Heart right ventricle (tissue), 16 donors: ENCODE results near the gene SERPINH1. TPM values are rescaled to one million over a fixed set of nuclear protein-coding genes. Genes with fewer than 3 reads are reported as not detected.

Source experiments
- ATAC-seq, 8 donors: fragments of 200-7000 bp; cut with Tn5 transposase; one replicate each; pipeline ENCODE4 v1.9.1; 2020; ENCODE audit warnings: mild to moderate bottlenecking in 8 of 8, moderate library complexity in 8 of 8, moderate number of reproducible peaks in 1 of 8
- DNase-seq, 2 donors: peaks; one replicate each; pipeline ENCODE4 v3.0.0-alpha.2; 2020
- H3K27ac ChIP-seq, 10 donors: fragments of 200-600 bp; sonication (generic) in 2 of 10; one replicate each; pipeline versions ENCODE4 v1.5.0 to v1.8.0; 2020 to 2022; ENCODE audit warnings: mild to moderate bottlenecking in 3 of 10
- H3K27me3 ChIP-seq, 7 donors: fragments of 200-600 bp; one replicate each; pipeline ENCODE4 v1.8.0; 2021 to 2022; ENCODE audit warnings: mild to moderate bottlenecking in 2 of 7
- H3K36me3 ChIP-seq, 9 donors: fragments of 200-600 bp; sonication (generic) in 1 of 9; one replicate each; pipeline versions ENCODE4 v1.5.0 to v1.8.0; 2020 to 2022; ENCODE audit warnings: mild to moderate bottlenecking in 2 of 9
- H3K4me1 ChIP-seq, 9 donors: fragments of 200-600 bp; sonication (generic) in 1 of 9; one replicate each; pipeline versions ENCODE4 v1.5.0 to v1.8.0; 2020 to 2022; ENCODE audit warnings: mild to moderate bottlenecking in 4 of 9
- H3K4me3 ChIP-seq, 10 donors: fragments of 200-600 bp; sonication (generic) in 2 of 10; one replicate each; pipeline versions ENCODE4 v1.5.0 to v1.8.0; 2020 to 2022; ENCODE audit warnings: mild to moderate bottlenecking in 7 of 10, moderate library complexity in 2 of 10
- H3K9me3 ChIP-seq, 11 donors: fragments of 200-600 bp in 10 of 11; sonication (generic) in 2 of 11; one replicate each; pipeline versions ENCODE4 v1.5.0 to v1.8.0; 2013 to 2022; ENCODE audit warnings: mild to moderate bottlenecking in 2 of 11, control low read depth in 1 of 11, moderate library complexity in 1 of 11
- WGBS, 2 donors: extraction: QIAGEN DNeasy Blood & Tissue Kit; methylation state at CpG; one replicate each; pipeline ENCODE4 v1.1.7; 2013; ENCODE audit warnings: inconsistent platforms in 1 of 2; 5-methylcytosine and 5-hydroxymethylcytosine counted together
- intact Hi-C, 10 donors: fragments of 100-400 bp; cut with DNase I; formaldehyde crosslinking; loops; one replicate each; pipeline versions ENCODE4 v1.11.1 to v1.14.2; 2022
- long read RNA-seq, 3 donors: library from polyadenylated mRNA; unstranded; transcript quantifications; one replicate each; pipeline ENCODE4 v2.0.0, GENCODE V29; 2020 to 2021
- polyA plus RNA-seq, 2 donors: library from polyadenylated mRNA; stranded (reverse); fragments of 200-250 nt; gene quantifications; one replicate each; pipeline ENCODE4 v1.2.3, GENCODE V29; 2013
- total RNA-seq, 10 donors: library from RNA; stranded (reverse); fragmentation: NEBNext Ultra II Directional in 3 of 10; extraction: Animal tissue kit (Norgen Biotek cat#: 25700) in 3 of 10; gene quantifications; one replicate each; pipeline versions ENCODE4 v1.2.1 to v1.2.4, GENCODE V29; 2021 to 2023
- TF ChIP-seq, protein P1 (sequence below), 9 donors: fragments of 200-600 bp; sonication (generic) in 2 of 9; IDR thresholded peaks; one replicate each; pipeline versions ENCODE4 v1.5.0 to v1.8.0; 2021 to 2022; ENCODE audit warnings: antibody characterized with exemption in 9 of 9, mild to moderate bottlenecking in 5 of 9, moderate library complexity in 1 of 9
- donor health status: Arrhythmogenic right ventricular cardiomyopathy.
- donor health status: ischemic (EF 13 %, LVEDD 7.1; RV severe dilation, severe dysfunction).
- donor health status: healthy with polysubstance abuse.
- donor health status: DM: no; HTN: yes; CAD: no.
- donor health status: DM: no; HTN: no; CAD: no.
- donor health status: ischemic (EF 25% LVEDD 6.9; RV normal size, moderate dysfunction).
- donor health status: ischemic (EF 25% LVEDD 5.7; RV mildly dilated, moderate dysfunction).
- donor health status: healthy.
- donor health status: DM: yes; HTN: yes; CAD: no.
- donor health status: Ischemic cardiomyopathy.
- donor health status: ischemic (EF 35%, LVEDD 5.7; RV mildly dilated, moderate dysfunction).
- donor health status: nonischemic (EF 11% LVEDD 7.7; RV severe dilation, severe dysfunction).
- donor health status: DM: yes; HTN: yes; CAD: no.
- donor health status: PGD.
- donor health status: ischemic (EF 29% LVEDD 5.4; RV normal size, mild dysfunction).
- donor health status: nonischemic (EF 23%, LVEDD 6.1; RV moderate dilation, normal function).

Gene SERPINH1
- 100 to 1,000 TPM in 1 of 10 donors, 10 to 100 TPM in 9; 31.8 to 130 (median 53.2) TPM for total RNA-seq
- 100 to 1,000 TPM in 1 of 2 donors, 10 to 100 TPM in 1; 43.4 to 218 TPM for polyA plus RNA-seq
- long read RNA-seq, donor 1, transcript SERPINH1-201 (5 exons, 2,225 nt): major isoform, 28 of 36 reads
- long read RNA-seq, donor 1, partial matches to known transcripts: 3 of 36 reads
- long read RNA-seq, donor 1, other reads (novel, unspliced or antisense): 5 of 36 reads
- long read RNA-seq, donor 2, transcript SERPINH1-201 (5 exons, 2,225 nt): major isoform, 21 of 39 reads
- long read RNA-seq, donor 2, transcript SERPINH1-215 (6 exons, 2,299 nt): minor isoform, 5 of 39 reads
- long read RNA-seq, donor 2, partial matches to known transcripts: 8 of 39 reads
- long read RNA-seq, donor 2, other reads (novel, unspliced or antisense): 4 of 39 reads
- long read RNA-seq, donor 3, transcript SERPINH1-201 (5 exons, 2,225 nt): major isoform, 76 of 106 reads
- long read RNA-seq, donor 3, transcript SERPINH1-215 (6 exons, 2,299 nt): minor isoform, 9 of 106 reads
- long read RNA-seq, donor 3, partial matches to known transcripts: 12 of 106 reads
- long read RNA-seq, donor 3, other reads (novel, unspliced or antisense): 6 of 106 reads

DNA sequence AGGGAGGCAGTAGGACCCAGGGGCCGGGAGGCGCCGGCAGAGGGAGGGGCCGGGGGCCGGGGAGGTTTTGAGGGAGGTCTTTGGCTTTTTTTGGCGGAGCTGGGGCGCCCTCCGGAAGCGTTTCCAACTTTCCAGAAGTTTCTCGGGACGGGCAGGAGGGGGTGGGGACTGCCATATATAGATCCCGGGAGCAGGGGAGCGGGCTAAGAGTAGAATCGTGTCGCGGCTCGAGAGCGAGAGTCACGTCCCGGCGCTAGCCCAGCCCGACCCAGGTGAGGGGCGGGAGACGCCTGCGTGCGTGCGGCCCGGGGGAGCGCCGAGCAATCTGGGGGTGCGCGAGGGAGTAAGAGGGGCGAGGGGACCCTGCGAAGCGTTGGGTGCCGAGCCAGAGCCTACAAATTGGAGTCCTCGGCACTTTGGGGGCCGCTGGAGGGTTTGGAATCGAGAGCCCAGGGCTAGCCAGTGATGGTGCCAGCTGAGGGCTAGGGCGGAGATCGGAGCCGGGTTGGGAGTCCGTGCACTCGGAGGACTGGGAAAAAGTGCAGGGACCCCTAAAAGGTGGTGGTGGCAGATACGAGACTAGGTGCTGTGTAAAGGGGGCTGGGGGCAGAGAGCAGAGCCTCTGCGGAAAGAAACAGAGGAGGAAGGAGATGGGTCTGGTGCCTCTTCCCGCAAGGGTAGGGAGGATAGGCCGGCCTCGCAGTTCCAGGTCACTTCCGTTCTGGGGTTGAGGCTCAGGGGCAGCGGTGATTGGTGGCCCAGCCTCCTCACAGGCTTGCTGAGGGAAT, at the start of gene SERPINH1:
TSS of gene SERPINH1 (plus strand) at position 206 of the 788 bp plus-strand sequence. CDS start 4,097 bp downstream, outside the sequence.
- TF ChIP-seq, protein P1, sequence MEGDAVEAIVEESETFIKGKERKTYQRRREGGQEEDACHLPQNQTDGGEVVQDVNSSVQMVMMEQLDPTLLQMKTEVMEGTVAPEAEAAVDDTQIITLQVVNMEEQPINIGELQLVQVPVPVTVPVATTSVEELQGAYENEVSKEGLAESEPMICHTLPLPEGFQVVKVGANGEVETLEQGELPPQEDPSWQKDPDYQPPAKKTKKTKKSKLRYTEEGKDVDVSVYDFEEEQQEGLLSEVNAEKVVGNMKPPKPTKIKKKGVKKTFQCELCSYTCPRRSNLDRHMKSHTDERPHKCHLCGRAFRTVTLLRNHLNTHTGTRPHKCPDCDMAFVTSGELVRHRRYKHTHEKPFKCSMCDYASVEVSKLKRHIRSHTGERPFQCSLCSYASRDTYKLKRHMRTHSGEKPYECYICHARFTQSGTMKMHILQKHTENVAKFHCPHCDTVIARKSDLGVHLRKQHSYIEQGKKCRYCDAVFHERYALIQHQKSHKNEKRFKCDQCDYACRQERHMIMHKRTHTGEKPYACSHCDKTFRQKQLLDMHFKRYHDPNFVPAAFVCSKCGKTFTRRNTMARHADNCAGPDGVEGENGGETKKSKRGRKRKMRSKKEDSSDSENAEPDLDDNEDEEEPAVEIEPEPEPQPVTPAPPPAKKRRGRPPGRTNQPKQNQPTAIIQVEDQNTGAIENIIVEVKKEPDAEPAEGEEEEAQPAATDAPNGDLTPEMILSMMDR (IDR thresholded peaks at IDR 0.05): peak in 1 of 9 donors; percentile 14
- DNase-seq (peak; percentile 88 to 95), ATAC-seq (peak; percentile 73 to 86 (median 82))
- H3K9me3 ChIP-seq: no peaks in the 10 kb centered on the region
- H3K4me1 ChIP-seq: peaks cover 28 to 89% (median 86%) of the 10 kb centered on the region in 9 donors
- H3K36me3 ChIP-seq: peaks cover 0 to 22% (median 9%) of the 10 kb centered on the region in 9 donors
- 0 to 1% methylated on average over 51 of the region's 51 CpGs for WGBS, 2 donors
- H3K27me3 ChIP-seq: no peaks in the 10 kb centered on the region
- intact Hi-C loops: loop anchor here in 1 of 10 donors (2.0 kb wide), 1 partner anchor 21 kb away; no protein-coding TSS in a partner anchor
- H3K27ac ChIP-seq: peak within 1 kb of the TSS; percentile 98 to 100 (median 99)
- H3K4me3 ChIP-seq: peak within 1 kb of the TSS; percentile 72 to 99 (median 88)

DNA sequence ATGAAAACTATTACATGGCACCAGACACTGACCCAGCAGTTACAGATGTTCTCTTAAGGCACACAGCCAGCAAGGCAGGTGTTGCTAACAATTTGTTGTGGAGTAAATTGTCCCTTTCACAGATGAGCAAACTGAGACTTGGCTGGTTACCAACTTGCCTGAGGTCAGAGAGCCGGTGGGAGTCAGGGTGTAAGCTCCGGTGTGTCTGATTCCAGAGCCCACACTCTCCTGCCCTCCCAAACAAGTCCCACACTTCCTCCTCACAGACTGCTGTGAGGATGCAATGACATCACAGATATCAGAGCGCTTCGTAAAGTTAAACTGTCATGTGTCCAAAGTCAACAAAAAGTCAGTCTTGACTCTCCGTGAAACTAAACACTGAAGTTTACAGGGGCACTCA, 48.8 kb upstream of the SERPINH1 start:
- peak in 5 of 8 donors; percentile 11 to 52 (median 31) for ATAC-seq

DNA sequence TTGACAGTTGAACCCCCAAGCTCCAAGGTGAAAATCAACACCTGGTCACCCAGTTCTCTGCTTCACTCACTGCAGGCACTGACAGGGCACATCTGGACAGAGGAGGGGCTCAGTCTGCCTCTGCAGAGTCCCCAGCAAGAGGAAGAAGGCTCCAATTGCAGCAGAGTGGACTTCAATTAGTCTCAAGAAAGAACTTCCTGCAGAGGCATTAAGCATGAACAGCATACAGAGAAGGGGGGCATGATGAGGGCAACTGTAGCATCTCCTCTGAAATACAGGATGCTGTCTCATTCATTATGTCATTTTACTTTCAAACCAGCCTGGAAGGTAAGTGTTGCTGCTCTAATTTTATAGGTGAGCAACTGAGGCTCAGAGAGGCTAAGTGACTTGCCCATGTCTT, 47.5 kb upstream of the SERPINH1 start:
- Histone ChIP-seq H3K4me1 (peaks cover 0 to 12% (median 0%) of the 10 kb centered on the region in 9 donors), H3K27ac (no peak overlapping the region), H3K36me3 (no peaks in the 10 kb centered on the region), H3K27me3 (no peaks in the 10 kb centered on the region), H3K9me3 (peaks cover 0 to 6% (median 0%) of the 10 kb centered on the region in 11 donors), H3K4me3 (no peak overlapping the region)
- DNase-seq (no peak), ATAC-seq (no peak)
- TF ChIP-seq, protein P1 (IDR thresholded peaks at IDR 0.05): no peak
- intact Hi-C loops: no loop called here

More for the DNA sequence above, 48.8 kb upstream of the SERPINH1 start:
- H3K9me3 ChIP-seq: peaks cover 0 to 6% (median 0%) of the 10 kb centered on the region in 11 donors
- H3K4me1 ChIP-seq: peaks cover 0 to 19% (median 0%) of the 10 kb centered on the region in 9 donors
- TF ChIP-seq, protein P1 (IDR thresholded peaks at IDR 0.05): no peak
- no peaks in the 10 kb centered on the region for H3K27me3 ChIP-seq
- no peak overlapping the region for H3K27ac ChIP-seq
- H3K4me3 ChIP-seq: no peak overlapping the region
- no peaks in the 10 kb centered on the region for H3K36me3 ChIP-seq
- WGBS, 2 donors: 48 to 62% methylated on average over 5 of the region's 5 CpGs
- DNase-seq: no peak
- intact Hi-C loops: no loop called here

DNA sequence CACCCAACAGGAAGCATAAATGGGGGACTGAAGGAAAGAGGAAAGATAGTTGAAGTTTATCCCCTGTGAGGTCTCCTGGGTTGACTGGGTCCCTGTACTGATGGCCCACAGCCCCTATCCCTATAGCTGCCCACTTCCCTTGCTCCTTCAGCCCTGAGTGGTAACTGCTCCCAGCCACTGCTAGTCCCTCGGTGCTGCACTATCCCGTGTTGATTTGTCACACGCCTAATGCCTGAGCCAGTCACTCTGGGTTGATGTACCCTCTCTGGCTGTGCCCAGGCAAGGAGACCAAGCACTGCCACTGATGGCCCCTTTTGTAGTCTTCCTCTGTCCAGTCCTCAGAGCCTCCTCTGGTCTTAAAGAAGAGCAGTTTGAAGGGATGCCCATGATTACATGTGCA, 45.9 kb upstream of the SERPINH1 start:
- Histone ChIP-seq H3K4me3 (no peak overlapping the region), H3K9me3 (peaks cover 0 to 6% (median 0%) of the 10 kb centered on the region in 11 donors), H3K27ac (no peak overlapping the region), H3K27me3 (no peaks in the 10 kb centered on the region), H3K36me3 (no peaks in the 10 kb centered on the region), H3K4me1 (peaks cover 0 to 12% (median 0%) of the 10 kb centered on the region in 9 donors)
- intact Hi-C loops: loop anchor here in 1 of 10 donors (5.0 kb wide), 1 partner anchor 54 kb away; no protein-coding TSS in a partner anchor
- DNase-seq: no peak
- no peak for ATAC-seq
- TF ChIP-seq, protein P1 (IDR thresholded peaks at IDR 0.05): no peak
- 90 to 95% methylated on average over 3 of the region's 3 CpGs for whole genome bisulfite sequencing, 2 donors
